DOHH2 (cell line): ENCODE measurements around the gene EDEM1.

Source experiments
- CTCF ChIP-seq: fragments of 200-600 bp; sonication (generic); IDR thresholded peaks from one replicate; pipeline ENCODE4 v1.5.1; 2014; ENCODE audit warnings: antibody characterized with exemption, mild to moderate bottlenecking, low read depth, low read length; ENCODE audit not compliant: poor library complexity, severe bottlenecking
- EZH2phosphoT487 ChIP-seq: fragments of 200-600 bp; sonication (generic); IDR thresholded peaks from 2 replicates; pipeline ENCODE4 v1.6.1; 2017; ENCODE audit warnings: borderline replicate concordance, mild to moderate bottlenecking, antibody characterized with exemption, low read length, moderate library complexity, mixed read lengths

- TF ChIP-seq CTCF (no peak), EZH2phosphoT487 (no peak)
Observed at GRCh38 chr3:5254281-5255048, 67.0 kb downstream of the EDEM1 start.
